IMR-90 (cell line): ENCODE data around the gene CDC42BPG. TPM values are rescaled to one million over a fixed set of nuclear protein-coding genes. Genes with fewer than 3 reads are reported as not detected.

Experiments
- ATAC-seq: fragments of 200-7000 bp; cut with Tn5 transposase; 2 replicates; pipeline ENCODE4 v1.9.1; 2020; ENCODE audit warnings: low read depth, mild to moderate bottlenecking, moderate library complexity
- BruUV-seq: library from RNA; stranded (reverse); fragments of 400-500 nt; replicated peaks from 2 replicates; lab custom pipeline; 2021; lab: Mats Ljungman, UMichigan
- CTCF ChIA-PET: fragments of 300-600 bp; formaldehyde crosslinking; extraction: SDS; loops from one replicate; lab custom pipeline; 2021; ENCODE audit warnings: antibody characterized with exemption; lab: Yijun Ruan, JAX
- POLR2A ChIA-PET: fragments of 300-600 bp; sonication (Branson Sonifier 250); formaldehyde crosslinking; loops from one replicate; lab custom pipeline; 2022; ENCODE audit warnings: antibody characterized with exemption; ENCODE audit not compliant: unreplicated experiment; lab: Charles Lee
- DNase-seq: peaks from one replicate; pipeline ENCODE4 v3.0.0; 2013
- H2AFZ ChIP-seq: replicated peaks from 2 replicates; pipeline ENCODE3; 2013; ENCODE audit warnings: low read length, mild to moderate bottlenecking; ENCODE audit not compliant: poor library complexity
- H2AK5ac ChIP-seq: 2 replicates; pipeline ENCODE4 v1.6.1; 2013; ENCODE audit warnings: low read depth, low read length, inconsistent platforms
- H2AK9ac ChIP-seq: replicated peaks from 2 replicates; pipeline ENCODE3; 2013; ENCODE audit warnings: mild to moderate bottlenecking, low read depth, low read length, moderate library complexity; ENCODE audit not compliant: poor library complexity
- H2BK120ac ChIP-seq: 2 replicates; pipeline ENCODE4 v1.6.1; 2013; ENCODE audit warnings: low read depth, low read length, inconsistent platforms
- H2BK15ac ChIP-seq: 3 replicates; pipeline ENCODE4 v1.6.1; 2013; ENCODE audit warnings: low read depth, low read length, inconsistent platforms
- H2BK20ac ChIP-seq: 2 replicates; pipeline ENCODE4 v1.6.1; 2013; ENCODE audit warnings: low read depth, mild to moderate bottlenecking, inconsistent platforms, low read length, moderate library complexity
- H2BK5ac ChIP-seq: 2 replicates; pipeline ENCODE4 v1.6.1; 2013; ENCODE audit warnings: mild to moderate bottlenecking, low read depth, low read length, inconsistent platforms; ENCODE audit not compliant: poor library complexity, severe bottlenecking
- H3K14ac ChIP-seq: replicated peaks from 2 replicates; pipeline ENCODE4 v1.6.1; 2013; ENCODE audit warnings: low read depth, low read length, inconsistent platforms
- H3K18ac ChIP-seq: 2 replicates; pipeline ENCODE4 v1.6.1; 2013; ENCODE audit warnings: low read depth, low read length, control low read depth
- H3K23ac ChIP-seq: 2 replicates; pipeline ENCODE4 v1.6.1; 2013; ENCODE audit warnings: low read depth, low read length, inconsistent platforms
- H3K27ac ChIP-seq: 2 replicates; pipeline ENCODE4 v1.5.1; 2013; ENCODE audit warnings: mild to moderate bottlenecking, control low read depth, low read length; ENCODE audit not compliant: insufficient read depth
- H3K27me3 ChIP-seq: 2 replicates; pipeline ENCODE4 v1.6.1; 2013; ENCODE audit warnings: low read length; ENCODE audit not compliant: control insufficient read depth, insufficient read depth
- H3K36me3 ChIP-seq: 2 replicates; pipeline ENCODE4 v1.6.1; 2013; ENCODE audit warnings: low read length, mixed read lengths; ENCODE audit not compliant: control insufficient read depth, insufficient read depth
- H3K4ac ChIP-seq: 2 replicates; pipeline ENCODE4 v1.6.1; 2013; ENCODE audit warnings: low read depth, low read length, inconsistent platforms
- H3K4me1 ChIP-seq: 2 replicates; pipeline ENCODE4 v1.6.1; 2013; ENCODE audit warnings: low read length, mixed read lengths; ENCODE audit not compliant: control insufficient read depth, insufficient read depth
- H3K4me2 ChIP-seq: 2 replicates; pipeline ENCODE4 v1.6.1; 2013; ENCODE audit warnings: low read depth, mild to moderate bottlenecking, control low read depth, low read length, moderate library complexity
- H3K4me3 ChIP-seq: 2 replicates; pipeline ENCODE4 v1.5.1; 2013; ENCODE audit warnings: low read depth, mild to moderate bottlenecking, control low read depth, low read length, moderate library complexity; ENCODE audit not compliant: insufficient read depth
- H3K56ac ChIP-seq: 2 replicates; pipeline ENCODE4 v1.6.1; 2013; ENCODE audit warnings: low read length, inconsistent platforms; ENCODE audit not compliant: insufficient read depth; ENCODE audit errors: extremely low read depth
- H3K79me1 ChIP-seq, 2 experiments: 2 replicates each; pipeline ENCODE4 v1.6.1; 2013; ENCODE audit warnings: low read length in 2 of 2, inconsistent platforms in 1 of 2, low read depth in 1 of 2
- H3K9ac ChIP-seq: 2 replicates; pipeline ENCODE4 v1.6.1; 2013; ENCODE audit warnings: low read depth, low read length, control low read depth
- H3K9me1 ChIP-seq: 2 replicates; pipeline ENCODE4 v1.6.1; 2013; ENCODE audit warnings: low read length, inconsistent platforms; ENCODE audit not compliant: insufficient read depth
- H3K9me3 ChIP-seq: 2 replicates; pipeline ENCODE4 v1.6.1; 2013; ENCODE audit warnings: low read length; ENCODE audit not compliant: control insufficient read depth, insufficient read depth
- H4K20me1 ChIP-seq: 2 replicates; pipeline ENCODE4 v1.6.1; 2013; ENCODE audit warnings: low read length, inconsistent platforms; ENCODE audit not compliant: insufficient read depth
- H4K5ac ChIP-seq: 2 replicates; pipeline ENCODE4 v1.6.1; 2013; ENCODE audit warnings: mild to moderate bottlenecking, low read depth, low read length, control low read depth
- H4K8ac ChIP-seq, 2 experiments: 2 replicates each; pipeline ENCODE4 v1.6.1; 2013; ENCODE audit warnings: low read depth in 2 of 2, low read length in 2 of 2, control low read depth in 1 of 2, inconsistent platforms in 1 of 2
- H4K91ac ChIP-seq: 2 replicates; pipeline ENCODE4 v1.6.1; 2013; ENCODE audit warnings: low read depth, low read length, inconsistent platforms; ENCODE audit not compliant: insufficient read depth
- BHLHE40 ChIP-seq: fragments of 150-350 bp; IDR thresholded peaks from 2 replicates; pipeline ENCODE4 v1.6.1; 2016; ENCODE audit warnings: mild to moderate bottlenecking, low read depth, low read length
- FOS ChIP-seq: fragments of 150-350 bp; IDR thresholded peaks from 2 replicates; pipeline ENCODE4 v1.6.1; 2016; ENCODE audit warnings: low read depth, low read length
- MAZ ChIP-seq: IDR thresholded peaks from 2 replicates; pipeline ENCODE4 v1.6.1; 2012; ENCODE audit warnings: low read depth, mild to moderate bottlenecking, low read length, improper control_type of control experiment, moderate library complexity, borderline replicate concordance
- MXI1 ChIP-seq: IDR thresholded peaks from 2 replicates; pipeline ENCODE4 v1.6.1; 2012; ENCODE audit warnings: low read depth, mild to moderate bottlenecking, low read length, moderate library complexity, borderline replicate concordance
- NFE2L2 ChIP-seq: fragments of 150-350 bp; IDR thresholded peaks from 2 replicates; pipeline ENCODE4 v1.6.1; 2016; ENCODE audit warnings: low read depth, mild to moderate bottlenecking, low read length
- POLR2A ChIP-seq: IDR thresholded peaks from 2 replicates; pipeline ENCODE4 v1.6.1; 2012; ENCODE audit warnings: mild to moderate bottlenecking, low read depth, low read length
- RAD21 ChIP-seq: IDR thresholded peaks from 2 replicates; pipeline ENCODE4 v1.6.1; 2012; ENCODE audit warnings: low read length, improper control_type of control experiment
- RCOR1 ChIP-seq: IDR thresholded peaks from 2 replicates; pipeline ENCODE4 v1.6.1; 2012; ENCODE audit warnings: mild to moderate bottlenecking, low read length, improper control_type of control experiment; ENCODE audit not compliant: insufficient replicate concordance
- RFX5 ChIP-seq: IDR thresholded peaks from 2 replicates; pipeline ENCODE4 v1.8.0; 2012; ENCODE audit warnings: low read depth, mild to moderate bottlenecking, low read length, moderate library complexity
- SMC3 ChIP-seq: fragments of 150-350 bp; IDR thresholded peaks from 2 replicates; pipeline ENCODE4 v1.6.1; 2016; ENCODE audit warnings: low read depth, mild to moderate bottlenecking, antibody characterized with exemption, low read length, moderate library complexity
- WGBS, 2 experiments: methylation state at CpG; one replicate each; pipeline versions ENCODE4 v1.1.5 to v1.1.7; 2013; ENCODE audit warnings: missing lambda C conversion rate in 2 of 2; ENCODE audit not compliant: insufficient read length in 1 of 2; ENCODE audit errors: extremely low coverage in 2 of 2; 5-methylcytosine and 5-hydroxymethylcytosine counted together
- dilution Hi-C: fragments of 300-500 bp; cut with HindIII; formaldehyde crosslinking; loops from one replicate; pipeline ENCODE4 v1.14.3; 2018; ENCODE audit warnings: low sequenced_read_pairs; ENCODE audit not compliant: unreplicated experiment
- in situ Hi-C: fragments of 300-500 bp; cut with MboI; formaldehyde crosslinking; loops from 3 replicates; pipeline ENCODE4 v1.14.3; 2019; ENCODE audit warnings: low sequenced_read_pairs, inconsistent platforms, mixed read lengths
- intact Hi-C: fragments of 100-400 bp; cut with micrococcal nuclease; formaldehyde crosslinking; loops from 2 replicates; pipeline ENCODE4 v1.10.0; 2022
- polyA plus RNA-seq, 3 experiments: library from polyadenylated mRNA; depleted of rRNA; stranded (reverse); fragments of >200 nt; gene quantifications; 2 replicates each; pipeline ENCODE4 v1.2.3, GENCODE V29; 2012; ENCODE audit warnings: low replicate concordance in 1 of 3
- total RNA-seq: library from RNA; depleted of rRNA; stranded (reverse); fragments of >200 nt; gene quantifications from 2 replicates; pipeline ENCODE4 v1.2.3, GENCODE V29; 2012
- TF ChIP-seq, protein P1 (sequence below): conservative IDR thresholded peaks from 2 replicates; pipeline ENCODE4 v1.5.1; 2012; ENCODE audit warnings: mild to moderate bottlenecking, low read depth, low read length, improper control_type of control experiment
- TF ChIP-seq, protein P2 (sequence below): fragments of 150-350 bp; IDR thresholded peaks from 2 replicates; pipeline ENCODE4 v1.6.1; 2016; ENCODE audit warnings: low read depth, mild to moderate bottlenecking, low read length, moderate library complexity, borderline replicate concordance
- TF ChIP-seq, protein P3 (sequence below): fragments of 150-350 bp; IDR thresholded peaks from 2 replicates; pipeline ENCODE4 v1.6.1; 2017; ENCODE audit warnings: mild to moderate bottlenecking, antibody characterized with exemption, low read length, low read depth

Gene CDC42BPG
- total and polyA plus RNA-seq, 2 of the 4 experiments (the other 2 are of a cell fraction), result under 0.01 to 0.12 TPM

- peaks cover 41% of the 10 kb centered on the region for H4K20me1 ChIP-seq
- H3K4me1 ChIP-seq, result peaks cover 36% of the 10 kb centered on the region
- H3K9me3 ChIP-seq, result no peaks in the 10 kb centered on the region
- no peak overlapping the region for H2BK120ac ChIP-seq
- H3K36me3 ChIP-seq, result peaks cover 27% of the 10 kb centered on the region
- H4K5ac ChIP-seq, result no peak overlapping the region
- H3K27ac ChIP-seq, result no peak overlapping the region
- TF ChIP-seq SMC3 (no peak), RFX5 (no peak), MXI1 (no peak), RAD21 (no peak), POLR2A (no peak; the same call in 1 of the 2 replicates), MAZ (no peak), FOS (no peak), RCOR1 (no peak), NFE2L2 (no peak), BHLHE40 (no peak)
- TF ChIP-seq, protein P1, sequence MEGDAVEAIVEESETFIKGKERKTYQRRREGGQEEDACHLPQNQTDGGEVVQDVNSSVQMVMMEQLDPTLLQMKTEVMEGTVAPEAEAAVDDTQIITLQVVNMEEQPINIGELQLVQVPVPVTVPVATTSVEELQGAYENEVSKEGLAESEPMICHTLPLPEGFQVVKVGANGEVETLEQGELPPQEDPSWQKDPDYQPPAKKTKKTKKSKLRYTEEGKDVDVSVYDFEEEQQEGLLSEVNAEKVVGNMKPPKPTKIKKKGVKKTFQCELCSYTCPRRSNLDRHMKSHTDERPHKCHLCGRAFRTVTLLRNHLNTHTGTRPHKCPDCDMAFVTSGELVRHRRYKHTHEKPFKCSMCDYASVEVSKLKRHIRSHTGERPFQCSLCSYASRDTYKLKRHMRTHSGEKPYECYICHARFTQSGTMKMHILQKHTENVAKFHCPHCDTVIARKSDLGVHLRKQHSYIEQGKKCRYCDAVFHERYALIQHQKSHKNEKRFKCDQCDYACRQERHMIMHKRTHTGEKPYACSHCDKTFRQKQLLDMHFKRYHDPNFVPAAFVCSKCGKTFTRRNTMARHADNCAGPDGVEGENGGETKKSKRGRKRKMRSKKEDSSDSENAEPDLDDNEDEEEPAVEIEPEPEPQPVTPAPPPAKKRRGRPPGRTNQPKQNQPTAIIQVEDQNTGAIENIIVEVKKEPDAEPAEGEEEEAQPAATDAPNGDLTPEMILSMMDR, result no peak
- TF ChIP-seq, protein P2, sequence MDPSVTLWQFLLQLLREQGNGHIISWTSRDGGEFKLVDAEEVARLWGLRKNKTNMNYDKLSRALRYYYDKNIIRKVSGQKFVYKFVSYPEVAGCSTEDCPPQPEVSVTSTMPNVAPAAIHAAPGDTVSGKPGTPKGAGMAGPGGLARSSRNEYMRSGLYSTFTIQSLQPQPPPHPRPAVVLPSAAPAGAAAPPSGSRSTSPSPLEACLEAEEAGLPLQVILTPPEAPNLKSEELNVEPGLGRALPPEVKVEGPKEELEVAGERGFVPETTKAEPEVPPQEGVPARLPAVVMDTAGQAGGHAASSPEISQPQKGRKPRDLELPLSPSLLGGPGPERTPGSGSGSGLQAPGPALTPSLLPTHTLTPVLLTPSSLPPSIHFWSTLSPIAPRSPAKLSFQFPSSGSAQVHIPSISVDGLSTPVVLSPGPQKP, result no peak
- TF ChIP-seq, protein P3, sequence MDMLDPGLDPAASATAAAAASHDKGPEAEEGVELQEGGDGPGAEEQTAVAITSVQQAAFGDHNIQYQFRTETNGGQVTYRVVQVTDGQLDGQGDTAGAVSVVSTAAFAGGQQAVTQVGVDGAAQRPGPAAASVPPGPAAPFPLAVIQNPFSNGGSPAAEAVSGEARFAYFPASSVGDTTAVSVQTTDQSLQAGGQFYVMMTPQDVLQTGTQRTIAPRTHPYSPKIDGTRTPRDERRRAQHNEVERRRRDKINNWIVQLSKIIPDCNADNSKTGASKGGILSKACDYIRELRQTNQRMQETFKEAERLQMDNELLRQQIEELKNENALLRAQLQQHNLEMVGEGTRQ, result no peak
- no peak overlapping the region for H2BK5ac ChIP-seq
- H4K8ac ChIP-seq, result peak overlapping the region in 1 of 2 experiments; percentile 17; a peak in 1 of 4 replicates
- no peak overlapping the region for H3K9ac ChIP-seq
- no peak overlapping the region for H3K14ac ChIP-seq
- intact Hi-C loops (no loop called here), dilution Hi-C loops (no loop called here), in situ Hi-C loops (no loop called here)
- no peak overlapping the region for H3K4me3 ChIP-seq
- peaks cover 19 to 80% of the 10 kb centered on the region in 2 experiments for H3K79me1 ChIP-seq
- WGBS, 2 experiments, result 100% methylated on average over 4 of the region's 6 CpGs; no CpG with 5 or more reads in 1 of the 2 experiments
- POLR2A ChIA-PET, result no interaction called here
- CTCF ChIA-PET, result interaction anchor here (0.9 kb wide), 1 partner anchor 27 kb away, joined by 3 read pairs; no protein-coding TSS in a partner anchor
- no peak overlapping the region for H4K91ac ChIP-seq
- H3K9me1 ChIP-seq, result peaks cover 24% of the 10 kb centered on the region
- no peak overlapping the region for H3K23ac ChIP-seq
- no peak overlapping the region for H3K18ac ChIP-seq
- H2BK20ac ChIP-seq, result no peak overlapping the region
- no peak for ATAC-seq
- H2BK15ac ChIP-seq, result no peak overlapping the region
- no peak overlapping the region for H3K56ac ChIP-seq
- no peak overlapping the region for H2AK9ac ChIP-seq
- peak overlapping the region; percentile 67; the same call in 1 of the 2 replicates for H2AK5ac ChIP-seq
- no peak for DNase-seq
- H3K27me3 ChIP-seq, result no peaks in the 10 kb centered on the region
- H3K4ac ChIP-seq, result 0 out of 2 replicates have a peak overlapping the region, but pooled peaks have one; percentile 17
- H2AFZ ChIP-seq, result no peak overlapping the region
- H3K4me2 ChIP-seq, result no peak overlapping the region
- no TSS peak for BruUV-seq
Observed at GRCh38 chr11:64861227-64861975, 16.9 kb upstream of the CDC42BPG start.
